ENCODE data around the gene RAMACL. TPM values are rescaled to one million over a fixed set of nuclear protein-coding genes. Genes with fewer than 3 reads are reported as not detected.

The RAMACL gene
- total RNA-seq, 1 donor from 2014 or later, result 1.1 TPM

GRCh38 chr6:166533205-166533824, 53.2 kb downstream of the RAMACL start:
- DNase-seq (ENCODE audit: low spot score), result no peak

Other genes starting within 250 kb of the RAMACL start
- 43.9 TPM for gene SFT2D1, start 244.1 kb downstream of the RAMACL start, total RNA-seq
- gene MPC1, start 203.7 kb downstream of the RAMACL start, total RNA-seq, result 45.9 TPM
- 36.1 TPM for gene RPS6KA2, start 40.6 kb upstream of the RAMACL start, total RNA-seq